ENCODE measurements around the gene CFAP61.
"Not testable (repeated sequence)": the region's sequence is repeated elsewhere in the genome, so short reads cannot be mapped to it uniquely, and the experiment has no call there.

The CFAP61 gene

GRCh38 chr20:20230741-20231140 lies 178.4 kb downstream of the CFAP61 start:
- no peak for DNase-seq (ENCODE audit: low read depth, low spot score)

GRCh38 chr20:20231528-20232298 lies 179.4 kb downstream of the CFAP61 start:
- no peak for DNase-seq (ENCODE audit: low read depth, low spot score)

GRCh38 chr20:20233041-20233514 lies 180.7 kb downstream of the CFAP61 start:
- peak; percentile 41 for DNase-seq (ENCODE audit: low read depth, low spot score)

GRCh38 chr20:20235681-20236080 lies 183.3 kb downstream of the CFAP61 start:
- no peak for DNase-seq (ENCODE audit: low read depth, low spot score)

GRCh38 chr20:20237093-20237959 lies 185.0 kb downstream of the CFAP61 start:
- peak; percentile 45 for DNase-seq (ENCODE audit: low read depth, low spot score)

GRCh38 chr20:20241976-20242375 lies 189.6 kb downstream of the CFAP61 start:
- no peak for DNase-seq (ENCODE audit: low read depth, low spot score)

- not testable (repeated sequence) for DNase-seq (ENCODE audit: low read depth, low spot score)
Measured at GRCh38 chr20:20244384-20244783, 192.1 kb downstream of the CFAP61 start.

- no peak for DNase-seq (ENCODE audit: low read depth, low spot score)
Measured at GRCh38 chr20:20246996-20247633, 194.8 kb downstream of the CFAP61 start.

GRCh38 chr20:20248620-20249200 lies 196.4 kb downstream of the CFAP61 start:
- DNase-seq (ENCODE audit: low read depth, low spot score) = no peak

GRCh38 chr20:20251317-20251716 lies 199.0 kb downstream of the CFAP61 start:
- no peak for DNase-seq (ENCODE audit: low read depth, low spot score)

- DNase-seq (ENCODE audit: low read depth, low spot score) = no peak
Measured at GRCh38 chr20:20251836-20252235, 199.5 kb downstream of the CFAP61 start.

GRCh38 chr20:20253039-20253743 lies 200.9 kb downstream of the CFAP61 start:
- no peak for DNase-seq (ENCODE audit: low read depth, low spot score)

GRCh38 chr20:20253744-20254330 lies 201.5 kb downstream of the CFAP61 start:
- DNase-seq (ENCODE audit: low read depth, low spot score) = no peak

- DNase-seq (ENCODE audit: low read depth, low spot score) = no peak
Measured at GRCh38 chr20:20255099-20255498, 202.8 kb downstream of the CFAP61 start.

- no peak for DNase-seq (ENCODE audit: low read depth, low spot score)
Measured at GRCh38 chr20:20259533-20259932, 207.2 kb downstream of the CFAP61 start.

GRCh38 chr20:20261159-20261558 lies 208.8 kb downstream of the CFAP61 start:
- DNase-seq (ENCODE audit: low read depth, low spot score) = no peak

- DNase-seq (ENCODE audit: low read depth, low spot score) = no peak
Measured at GRCh38 chr20:20265210-20265609, 212.9 kb downstream of the CFAP61 start.

GRCh38 chr20:20266552-20266951 lies 214.2 kb downstream of the CFAP61 start:
- no peak for DNase-seq (ENCODE audit: low read depth, low spot score)

GRCh38 chr20:20267685-20268370 lies 215.5 kb downstream of the CFAP61 start:
- no peak for DNase-seq (ENCODE audit: low read depth, low spot score)

- no peak for DNase-seq (ENCODE audit: low read depth, low spot score)
Measured at GRCh38 chr20:20271271-20271670, 218.9 kb downstream of the CFAP61 start.
